A549 (cell line): ENCODE results near the gene SLC6A4. TPM values are rescaled to one million over a fixed set of nuclear protein-coding genes. Genes with fewer than 3 reads are reported as not detected.

Source experiments
- ATAC-seq, 2 experiments: fragments of 200-7000 bp in 1 of 2; fragments of >200 bp in 1 of 2; cut with Nextera tagmentation in 1 of 2; cut with Tn5 transposase in 1 of 2; 3 replicates each; pipeline versions ENCODE4 v1.8.0 to v1.9.1; 2018 to 2020; ENCODE audit warnings: mild to moderate bottlenecking in 1 of 2, moderate library complexity in 1 of 2
- CTCF ChIA-PET: fragments of 300-600 bp; sonication (Branson Sonifier 250); formaldehyde crosslinking; extraction: SDS; loops from one replicate; lab custom pipeline; 2021; ENCODE audit warnings: antibody characterized with exemption, inconsistent platforms; lab: Yijun Ruan, JAX
- POLR2A ChIA-PET: fragments of 350-600 bp; formaldehyde crosslinking; extraction: SDS; loops from one replicate; lab custom pipeline; 2021; ENCODE audit warnings: antibody characterized with exemption, inconsistent platforms; lab: Yijun Ruan, JAX
- DNase-seq, 2 experiments: peaks; one replicate each; pipeline versions ENCODE4 v3.0.0 to v3.0.0-alpha.2; 2011 to 2016; ENCODE audit warnings: low read depth in 1 of 2, low spot score in 1 of 2
- FAIRE-seq: peaks from 2 replicates; lab custom pipeline; 2011; peaks lifted over from hg19 to GRCh38; lab: Jason Lieb, UNC
- H3K27ac ChIP-seq, 2 experiments: fragments of >200 bp; sonication (Bioruptor Twin); formaldehyde crosslinking; 3 replicates each; pipeline ENCODE4 v1.5.1; 2016 to 2017
- H3K4me1 ChIP-seq: fragments of >200 bp; sonication (Bioruptor Twin); formaldehyde crosslinking; 3 replicates; pipeline ENCODE4 v1.6.1; 2016
- H3K4me2 ChIP-seq: fragments of >200 bp; sonication (Bioruptor Twin); formaldehyde crosslinking; 3 replicates; pipeline ENCODE4 v1.6.1; 2016
- H3K4me3 ChIP-seq: fragments of >200 bp; sonication (Bioruptor Twin); formaldehyde crosslinking; 3 replicates; pipeline ENCODE4 v1.5.1; 2016
- H3K9me3 ChIP-seq: fragments of >200 bp; sonication (Bioruptor Twin); formaldehyde crosslinking; 3 replicates; pipeline ENCODE4 v1.6.1; 2016
- CBX2 ChIP-seq: fragments of 200-600 bp; sonication (generic); IDR thresholded peaks from 2 replicates; pipeline ENCODE4 v1.6.1; 2016; ENCODE audit warnings: low read depth, mild to moderate bottlenecking, borderline replicate concordance
- CEBPB ChIP-seq, 2 experiments: fragments of >200 bp in 1 of 2; sonication (Bioruptor Twin) in 1 of 2; formaldehyde crosslinking in 1 of 2; IDR thresholded peaks; 2 replicates each; pipeline ENCODE4 v1.6.1; 2012 to 2016
- CHD2 ChIP-seq: fragments of 150-350 bp; IDR thresholded peaks from 2 replicates; pipeline ENCODE4 v1.6.1; 2014; ENCODE audit warnings: low read length; ENCODE audit not compliant: partially characterized antibody
- CHD4 ChIP-seq: fragments of 200-600 bp; sonication (generic); IDR thresholded peaks from 2 replicates; pipeline ENCODE4 v1.6.1; 2016; ENCODE audit warnings: antibody characterized with exemption, mild to moderate bottlenecking, borderline replicate concordance
- EHF ChIP-seq: fragments of 250-450 bp; sonication (Bioruptor Pico); IDR thresholded peaks from 2 replicates; pipeline ENCODE4 v1.5.0; 2020; ENCODE audit warnings: mild to moderate bottlenecking
- EHMT2 ChIP-seq: fragments of 200-600 bp; sonication (generic); IDR thresholded peaks from 2 replicates; pipeline ENCODE4 v1.6.1; 2016; ENCODE audit warnings: antibody characterized with exemption, low read depth, mild to moderate bottlenecking, moderate library complexity
- GATA3 ChIP-seq: IDR thresholded peaks from 2 replicates; pipeline ENCODE4 v1.6.1; 2012; ENCODE audit warnings: borderline replicate concordance
- HEYL ChIP-seq: fragments of 250-450 bp; sonication (Bioruptor Pico); IDR thresholded peaks from 2 replicates; pipeline ENCODE4 v1.8.0; 2021; ENCODE audit warnings: mild to moderate bottlenecking, moderate library complexity
- HOXB13 ChIP-seq: fragments of 250-450 bp; sonication (Bioruptor Pico); IDR thresholded peaks from 2 replicates; pipeline ENCODE4 v1.5.0; 2020; ENCODE audit warnings: low read depth, mild to moderate bottlenecking, moderate library complexity
- HOXB5 ChIP-seq: fragments of 250-450 bp; sonication (Bioruptor Pico); IDR thresholded peaks from 2 replicates; pipeline ENCODE4 v1.5.0; 2020; ENCODE audit warnings: mild to moderate bottlenecking, moderate library complexity
- JUNB ChIP-seq: fragments of >200 bp; sonication (Bioruptor Twin); formaldehyde crosslinking; IDR thresholded peaks from 2 replicates; pipeline ENCODE4 v1.6.1; 2016
- NFE2L2 ChIP-seq: fragments of 150-350 bp; conservative IDR thresholded peaks from 2 replicates; pipeline ENCODE4 v1.6.1; 2014; ENCODE audit warnings: low read length
- PHF8 ChIP-seq: fragments of 200-600 bp; sonication (generic); IDR thresholded peaks from 2 replicates; pipeline ENCODE4 v1.6.1; 2016; ENCODE audit warnings: low read depth, mild to moderate bottlenecking, antibody characterized with exemption, moderate library complexity, borderline replicate concordance
- POLR2A ChIP-seq: IDR thresholded peaks from 2 replicates; pipeline ENCODE4 v1.6.1; 2012; ENCODE audit warnings: mild to moderate bottlenecking, low read length
- POLR2AphosphoS2 ChIP-seq: conservative IDR thresholded peaks from 2 replicates; pipeline ENCODE4 v1.6.1; 2012; ENCODE audit warnings: low read length, improper control_type of control experiment, inconsistent platforms
- RAD21 ChIP-seq, 2 experiments: fragments of >200 bp in 1 of 2; sonication (Bioruptor Twin) in 1 of 2; formaldehyde crosslinking in 1 of 2; IDR thresholded peaks in 1 of 2; conservative IDR thresholded peaks in 1 of 2; 2 replicates in 1 of 2; 3 replicates in 1 of 2; pipeline ENCODE4 v1.6.1; 2012 to 2018; ENCODE audit warnings: inconsistent platforms in 1 of 2
- SMC3 ChIP-seq: fragments of >200 bp; sonication (Bioruptor Twin); formaldehyde crosslinking; IDR thresholded peaks from 3 replicates; pipeline ENCODE4 v1.6.1; 2018; ENCODE audit warnings: inconsistent platforms
- SREBF2 ChIP-seq: fragments of 450-650 bp; IDR thresholded peaks from 2 replicates; pipeline ENCODE4 v1.6.1; 2014; ENCODE audit warnings: mild to moderate bottlenecking, moderate library complexity
- ZC3H11A ChIP-seq: fragments of 450-650 bp; IDR thresholded peaks from 2 replicates; pipeline ENCODE4 v1.6.1; 2014; ENCODE audit warnings: antibody characterized with exemption, mild to moderate bottlenecking
- ZNF302 ChIP-seq: fragments of 250-450 bp; sonication (Bioruptor Pico); IDR thresholded peaks from 2 replicates; pipeline ENCODE4 v1.9.0; 2021; ENCODE audit warnings: inconsistent platforms, mild to moderate bottlenecking, moderate library complexity
- WGBS: methylation state at CpG from one replicate; pipeline ENCODE4 v1.1.6; 2017; ENCODE audit errors: missing lambda C conversion rate; 5-methylcytosine and 5-hydroxymethylcytosine counted together
- polyA plus RNA-seq, 4 experiments: library from polyadenylated mRNA; depleted of rRNA in 3 of 4; stranded (reverse); fragments of >200 nt; fragmentation: RNase III in 1 of 4; extraction: RNeasy Plus Mini Kit Qiagen cat#74134 plus additional on column Dnase treatment in 1 of 4; gene quantifications; 2 replicates in 3 of 4; 3 replicates in 1 of 4; pipeline ENCODE4 v1.2.3, GENCODE V29; 2011 to 2017
- TF ChIP-seq, protein P1 (sequence below): fragments of 250-450 bp; sonication (Bioruptor Pico); IDR thresholded peaks from 2 replicates; pipeline ENCODE4 v1.5.0; 2021; ENCODE audit warnings: mild to moderate bottlenecking, moderate library complexity, borderline replicate concordance
- TF ChIP-seq, protein P2 (sequence below): IDR thresholded peaks from 2 replicates; pipeline ENCODE4 v1.6.1; 2012
- TF ChIP-seq, protein P3 (sequence below): fragments of >200 bp; sonication (Bioruptor Twin); formaldehyde crosslinking; IDR thresholded peaks from 3 replicates; pipeline ENCODE4 v1.6.1; 2016
- TF ChIP-seq, protein P4 (sequence below): fragments of 150-350 bp; IDR thresholded peaks from 2 replicates; pipeline ENCODE4 v1.6.1; 2014; ENCODE audit warnings: low read depth, mild to moderate bottlenecking, low read length
- TF ChIP-seq, protein P5 (sequence below): fragments of >200 bp; sonication (Bioruptor Twin); formaldehyde crosslinking; IDR thresholded peaks from 3 replicates; pipeline ENCODE4 v1.5.1; 2016

Gene SLC6A4
- polyA plus RNA-seq, 2 of the 4 experiments (the other 2 are of a cell fraction), result 0.12 TPM; not detected in 1

DNA sequence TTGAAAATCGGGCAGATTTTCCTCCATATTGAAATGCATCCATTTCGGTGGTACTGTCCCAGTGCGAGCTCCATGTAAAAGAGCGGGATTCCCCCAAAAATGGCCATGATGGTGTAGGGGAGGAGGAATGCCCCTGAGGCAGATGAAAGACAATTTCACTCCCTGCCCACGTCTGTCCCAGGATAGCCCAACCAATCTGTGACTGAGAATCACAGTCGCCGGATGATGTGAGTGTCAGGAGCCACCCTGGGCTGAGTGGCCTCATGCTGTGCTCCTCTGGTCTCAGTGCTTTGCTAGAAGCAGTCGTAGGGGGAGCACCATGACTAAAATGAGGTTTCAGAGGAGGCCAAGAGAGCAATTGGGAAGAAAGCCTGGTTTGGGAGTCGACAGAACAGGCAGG is 16.7 kb downstream of the SLC6A4 start:
- POLR2A ChIA-PET, result no interaction called here
- no peak overlapping the region for H3K4me2 ChIP-seq
- no peak for DNase-seq
- H3K4me1 ChIP-seq, result no peaks in the 10 kb centered on the region
- peak; percentile 22 to 24; a peak in 2 of 6 replicates for ATAC-seq
- no peak overlapping the region for H3K27ac ChIP-seq
- H3K9me3 ChIP-seq, result no peaks in the 10 kb centered on the region
- no peak overlapping the region for H3K4me3 ChIP-seq
- TF ChIP-seq NFE2L2 (no peak), CEBPB (IDR thresholded peaks at IDR 0.05) (no peak), EHF (no peak), CBX2 (no peak), PHF8 (no peak), HOXB5 (CRISPR knock-in tag) (no peak), CHD2 (no peak), EHMT2 (no peak), ZNF302 (CRISPR knock-in tag) (no peak), POLR2AphosphoS2 (no peak), RAD21 (conservative IDR thresholded peaks at IDR 0.05 in 1 of 2, IDR thresholded peaks at IDR 0.05 in 1 of 2) (no peak), SREBF2 (no peak), HEYL (CRISPR knock-in tag) (no peak), JUNB (no peak)
- TF ChIP-seq, protein P1, sequence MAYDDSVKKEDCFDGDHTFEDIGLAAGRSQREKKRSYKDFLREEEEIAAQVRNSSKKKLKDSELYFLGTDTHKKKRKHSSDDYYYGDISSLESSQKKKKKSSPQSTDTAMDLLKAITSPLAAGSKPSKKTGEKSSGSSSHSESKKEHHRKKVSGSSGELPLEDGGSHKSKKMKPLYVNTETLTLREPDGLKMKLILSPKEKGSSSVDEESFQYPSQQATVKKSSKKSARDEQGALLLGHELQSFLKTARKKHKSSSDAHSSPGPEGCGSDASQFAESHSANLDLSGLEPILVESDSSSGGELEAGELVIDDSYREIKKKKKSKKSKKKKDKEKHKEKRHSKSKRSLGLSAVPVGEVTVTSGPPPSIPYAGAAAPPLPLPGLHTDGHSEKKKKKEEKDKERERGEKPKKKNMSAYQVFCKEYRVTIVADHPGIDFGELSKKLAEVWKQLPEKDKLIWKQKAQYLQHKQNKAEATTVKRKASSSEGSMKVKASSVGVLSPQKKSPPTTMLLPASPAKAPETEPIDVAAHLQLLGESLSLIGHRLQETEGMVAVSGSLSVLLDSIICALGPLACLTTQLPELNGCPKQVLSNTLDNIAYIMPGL (CRISPR knock-in tag), result no peak
- TF ChIP-seq, protein P2, sequence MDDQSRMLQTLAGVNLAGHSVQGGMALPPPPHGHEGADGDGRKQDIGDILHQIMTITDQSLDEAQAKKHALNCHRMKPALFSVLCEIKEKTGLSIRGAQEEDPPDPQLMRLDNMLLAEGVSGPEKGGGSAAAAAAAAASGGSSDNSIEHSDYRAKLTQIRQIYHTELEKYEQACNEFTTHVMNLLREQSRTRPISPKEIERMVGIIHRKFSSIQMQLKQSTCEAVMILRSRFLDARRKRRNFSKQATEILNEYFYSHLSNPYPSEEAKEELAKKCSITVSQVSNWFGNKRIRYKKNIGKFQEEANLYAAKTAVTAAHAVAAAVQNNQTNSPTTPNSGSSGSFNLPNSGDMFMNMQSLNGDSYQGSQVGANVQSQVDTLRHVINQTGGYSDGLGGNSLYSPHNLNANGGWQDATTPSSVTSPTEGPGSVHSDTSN, result no peak
- WGBS, result 67% methylated on average over 9 of the region's 9 CpGs
- CTCF ChIA-PET, result interaction anchor here (1.2 to 1.7 kb wide), 3 partner anchors 10 to 93 kb away, joined by 4 to 9 read pairs (median 4); no protein-coding TSS in a partner anchor
- no peak for FAIRE-seq

DNA sequence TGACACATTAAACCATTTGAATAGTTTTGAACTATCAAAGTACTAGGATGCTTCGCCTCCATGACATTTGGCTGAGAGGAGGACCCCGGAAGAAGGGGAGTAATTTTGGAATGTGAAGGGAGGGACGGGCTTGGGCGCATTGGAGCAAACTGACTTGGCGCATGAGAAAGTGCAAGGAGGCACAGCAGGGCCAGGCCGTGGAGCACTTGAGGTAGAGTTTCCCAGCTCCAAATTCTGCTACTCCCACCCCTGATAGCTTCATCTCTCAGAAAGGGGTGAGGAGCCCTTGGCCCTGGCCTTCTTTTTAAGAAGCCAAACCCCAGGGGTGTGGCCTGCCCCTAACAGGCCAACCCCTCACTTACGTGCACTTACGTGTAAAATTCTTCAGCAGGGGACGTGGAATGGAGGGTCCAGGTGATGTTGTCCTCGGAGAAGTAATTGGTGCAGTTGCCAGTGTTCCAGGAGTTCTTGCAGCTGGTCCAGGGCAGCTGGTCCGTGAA is 17.7 kb downstream of the SLC6A4 start:
- WGBS, result 77% methylated on average over 11 of the region's 11 CpGs
- FAIRE-seq (no peak), ATAC-seq (no peak), DNase-seq (no peak)
- H3K4me3 ChIP-seq, result no peak overlapping the region
- CTCF ChIA-PET, result interaction anchor here (1.0 to 1.7 kb wide), 4 partner anchors 11 to 113 kb away, joined by 3 to 5 read pairs (median 4); no protein-coding TSS in a partner anchor
- H3K9me3 ChIP-seq, result no peaks in the 10 kb centered on the region
- no peaks in the 10 kb centered on the region for H3K4me1 ChIP-seq
- H3K27ac ChIP-seq, result no peak overlapping the region
- TF ChIP-seq HOXB5 (CRISPR knock-in tag), result no peak
- no peak for TF ChIP-seq CHD2
- TF ChIP-seq, protein P2, result no peak
- no peak for TF ChIP-seq SMC3
- TF ChIP-seq ZC3H11A, result no peak
- no peak for TF ChIP-seq RAD21 (conservative IDR thresholded peaks at IDR 0.05 in 1 of 2, IDR thresholded peaks at IDR 0.05 in 1 of 2)
- no peak for TF ChIP-seq HOXB13 (CRISPR knock-in tag)
- no peak for TF ChIP-seq EHF
- TF ChIP-seq, protein P3, sequence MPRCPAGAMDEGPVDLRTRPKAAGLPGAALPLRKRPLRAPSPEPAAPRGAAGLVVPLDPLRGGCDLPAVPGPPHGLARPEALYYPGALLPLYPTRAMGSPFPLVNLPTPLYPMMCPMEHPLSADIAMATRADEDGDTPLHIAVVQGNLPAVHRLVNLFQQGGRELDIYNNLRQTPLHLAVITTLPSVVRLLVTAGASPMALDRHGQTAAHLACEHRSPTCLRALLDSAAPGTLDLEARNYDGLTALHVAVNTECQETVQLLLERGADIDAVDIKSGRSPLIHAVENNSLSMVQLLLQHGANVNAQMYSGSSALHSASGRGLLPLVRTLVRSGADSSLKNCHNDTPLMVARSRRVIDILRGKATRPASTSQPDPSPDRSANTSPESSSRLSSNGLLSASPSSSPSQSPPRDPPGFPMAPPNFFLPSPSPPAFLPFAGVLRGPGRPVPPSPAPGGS, result no peak
- TF ChIP-seq, protein P4, sequence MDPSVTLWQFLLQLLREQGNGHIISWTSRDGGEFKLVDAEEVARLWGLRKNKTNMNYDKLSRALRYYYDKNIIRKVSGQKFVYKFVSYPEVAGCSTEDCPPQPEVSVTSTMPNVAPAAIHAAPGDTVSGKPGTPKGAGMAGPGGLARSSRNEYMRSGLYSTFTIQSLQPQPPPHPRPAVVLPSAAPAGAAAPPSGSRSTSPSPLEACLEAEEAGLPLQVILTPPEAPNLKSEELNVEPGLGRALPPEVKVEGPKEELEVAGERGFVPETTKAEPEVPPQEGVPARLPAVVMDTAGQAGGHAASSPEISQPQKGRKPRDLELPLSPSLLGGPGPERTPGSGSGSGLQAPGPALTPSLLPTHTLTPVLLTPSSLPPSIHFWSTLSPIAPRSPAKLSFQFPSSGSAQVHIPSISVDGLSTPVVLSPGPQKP, result no peak
- TF ChIP-seq HEYL (CRISPR knock-in tag), result no peak
- TF ChIP-seq POLR2A, result no peak
- no peak for TF ChIP-seq CHD4
- TF ChIP-seq, protein P5, sequence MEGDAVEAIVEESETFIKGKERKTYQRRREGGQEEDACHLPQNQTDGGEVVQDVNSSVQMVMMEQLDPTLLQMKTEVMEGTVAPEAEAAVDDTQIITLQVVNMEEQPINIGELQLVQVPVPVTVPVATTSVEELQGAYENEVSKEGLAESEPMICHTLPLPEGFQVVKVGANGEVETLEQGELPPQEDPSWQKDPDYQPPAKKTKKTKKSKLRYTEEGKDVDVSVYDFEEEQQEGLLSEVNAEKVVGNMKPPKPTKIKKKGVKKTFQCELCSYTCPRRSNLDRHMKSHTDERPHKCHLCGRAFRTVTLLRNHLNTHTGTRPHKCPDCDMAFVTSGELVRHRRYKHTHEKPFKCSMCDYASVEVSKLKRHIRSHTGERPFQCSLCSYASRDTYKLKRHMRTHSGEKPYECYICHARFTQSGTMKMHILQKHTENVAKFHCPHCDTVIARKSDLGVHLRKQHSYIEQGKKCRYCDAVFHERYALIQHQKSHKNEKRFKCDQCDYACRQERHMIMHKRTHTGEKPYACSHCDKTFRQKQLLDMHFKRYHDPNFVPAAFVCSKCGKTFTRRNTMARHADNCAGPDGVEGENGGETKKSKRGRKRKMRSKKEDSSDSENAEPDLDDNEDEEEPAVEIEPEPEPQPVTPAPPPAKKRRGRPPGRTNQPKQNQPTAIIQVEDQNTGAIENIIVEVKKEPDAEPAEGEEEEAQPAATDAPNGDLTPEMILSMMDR, result no peak
- no peak for TF ChIP-seq GATA3
- TF ChIP-seq, all 56 proteins: peak for 0
- H3K4me2 ChIP-seq, result no peak overlapping the region
- POLR2A ChIA-PET, result no interaction called here
